Endodermal cell (in vitro differentiated cells): ENCODE results near the gene PLN. TPM values are rescaled to one million over a fixed set of nuclear protein-coding genes. Genes with fewer than 3 reads are reported as not detected.

Experiments
- DNase-seq: peaks from one replicate; pipeline ENCODE4 v3.0.0-alpha.2; 2017
- H3K27ac ChIP-seq: 2 replicates; pipeline ENCODE4 v1.5.1; 2013; ENCODE audit warnings: mild to moderate bottlenecking, low read depth, low read length, moderate library complexity
- H3K27me3 ChIP-seq: 2 replicates; pipeline ENCODE4 v1.6.1; 2013; ENCODE audit warnings: mild to moderate bottlenecking, low read length, moderate library complexity; ENCODE audit not compliant: insufficient read depth, control insufficient read depth, poor library complexity, severe bottlenecking
- H3K36me3 ChIP-seq: 2 replicates; pipeline ENCODE4 v1.7.0; 2013; ENCODE audit warnings: mild to moderate bottlenecking, low read length, moderate library complexity; ENCODE audit not compliant: control insufficient read depth, insufficient read depth
- H3K4me1 ChIP-seq: one replicate; pipeline ENCODE4 v1.7.0; 2013; ENCODE audit warnings: low read length; ENCODE audit not compliant: control insufficient read depth, insufficient read depth
- H3K4me3 ChIP-seq: 2 replicates; pipeline ENCODE4 v1.5.1; 2013; ENCODE audit warnings: mild to moderate bottlenecking, low read length, moderate library complexity
- H3K9ac ChIP-seq: 2 replicates; pipeline ENCODE4 v1.6.1; 2013; ENCODE audit warnings: mild to moderate bottlenecking, low read length, moderate library complexity; ENCODE audit not compliant: poor library complexity, severe bottlenecking; ENCODE audit errors: extremely low read depth
- H3K9me3 ChIP-seq: 2 replicates; pipeline ENCODE4 v1.6.1; 2013; ENCODE audit warnings: mild to moderate bottlenecking, low read length, moderate library complexity; ENCODE audit not compliant: control insufficient read depth
- H3K27ac Mint-ChIP-seq: 2 replicates; pipeline ENCODE4 v1.8.0; 2020; ENCODE audit warnings: mixed read lengths
- H3K27me3 Mint-ChIP-seq: 2 replicates; pipeline ENCODE4 v1.8.0; 2021; ENCODE audit warnings: mild to moderate bottlenecking, mixed read lengths; ENCODE audit not compliant: insufficient read depth
- H3K36me3 Mint-ChIP-seq: 2 replicates; pipeline ENCODE4 v1.8.0; 2020; ENCODE audit warnings: low read depth, mixed read lengths
- H3K4me1 Mint-ChIP-seq: 2 replicates; pipeline ENCODE4 v1.8.0; 2020; ENCODE audit warnings: mixed read lengths
- H3K4me3 Mint-ChIP-seq: 2 replicates; pipeline ENCODE4 v1.8.0; 2020; ENCODE audit warnings: mild to moderate bottlenecking, moderate library complexity, mixed read lengths
- H3K9me3 Mint-ChIP-seq: 2 replicates; pipeline ENCODE4 v1.8.0; 2020; ENCODE audit warnings: mild to moderate bottlenecking, mixed read lengths
- WGBS, 2 experiments: methylation state at CpG; one replicate each; pipeline versions ENCODE4 v1.1.5 to v1.1.7; 2013; ENCODE audit warnings: missing lambda C conversion rate in 2 of 2, mixed read lengths in 1 of 2; ENCODE audit not compliant: insufficient coverage in 1 of 2, insufficient read length in 1 of 2; 5-methylcytosine and 5-hydroxymethylcytosine counted together
- total RNA-seq, 2 donors: library from RNA; stranded (reverse); fragmentation: NEBNext Ultra II Directional in 1 of 2; extraction: Animal tissue kit (Norgen Biotek cat#: 25700) in 1 of 2; gene quantifications; 2 replicates in 1 of 2; 3 replicates in 1 of 2; pipeline ENCODE4 v1.2.1, GENCODE V29; 2021
- TF ChIP-seq, protein P1 (sequence below): fragments of 200-600 bp; sonication (generic); conservative IDR thresholded peaks from 2 replicates; pipeline ENCODE4 v1.5.0; 2021; ENCODE audit warnings: antibody characterized with exemption, mild to moderate bottlenecking

The PLN gene
- total RNA-seq, 2 donors from 2014 or later = not detected

DNA sequence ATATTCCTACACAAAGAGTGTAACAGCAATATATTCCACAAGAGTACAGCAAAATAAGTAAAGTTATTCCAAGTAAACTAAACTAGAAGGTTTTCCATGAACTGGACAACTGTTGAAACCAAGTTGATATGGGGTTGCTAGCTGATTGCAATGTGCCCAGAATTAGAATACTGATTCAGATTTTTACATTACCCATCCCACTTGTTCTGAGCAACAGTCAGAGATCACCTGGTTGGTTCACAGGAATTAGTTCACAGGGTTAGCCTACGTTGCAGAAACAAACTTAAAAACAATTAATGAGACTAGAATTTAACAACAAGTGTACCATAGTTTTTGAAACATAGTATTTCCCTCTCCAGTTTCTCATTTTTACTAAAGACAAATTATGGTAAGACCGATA lies 54.2 kb downstream of the PLN start:
- WGBS, 2 experiments = 27 to 69% methylated on average over 1 to 2 of the region's 2 CpGs
- peaks cover 5% of the 10 kb centered on the region for H3K36me3 Mint-ChIP-seq
- no peak overlapping the region for H3K27ac Mint-ChIP-seq
- peaks cover 24% of the 10 kb centered on the region for H3K9me3 Mint-ChIP-seq
- TF ChIP-seq, protein P1, sequence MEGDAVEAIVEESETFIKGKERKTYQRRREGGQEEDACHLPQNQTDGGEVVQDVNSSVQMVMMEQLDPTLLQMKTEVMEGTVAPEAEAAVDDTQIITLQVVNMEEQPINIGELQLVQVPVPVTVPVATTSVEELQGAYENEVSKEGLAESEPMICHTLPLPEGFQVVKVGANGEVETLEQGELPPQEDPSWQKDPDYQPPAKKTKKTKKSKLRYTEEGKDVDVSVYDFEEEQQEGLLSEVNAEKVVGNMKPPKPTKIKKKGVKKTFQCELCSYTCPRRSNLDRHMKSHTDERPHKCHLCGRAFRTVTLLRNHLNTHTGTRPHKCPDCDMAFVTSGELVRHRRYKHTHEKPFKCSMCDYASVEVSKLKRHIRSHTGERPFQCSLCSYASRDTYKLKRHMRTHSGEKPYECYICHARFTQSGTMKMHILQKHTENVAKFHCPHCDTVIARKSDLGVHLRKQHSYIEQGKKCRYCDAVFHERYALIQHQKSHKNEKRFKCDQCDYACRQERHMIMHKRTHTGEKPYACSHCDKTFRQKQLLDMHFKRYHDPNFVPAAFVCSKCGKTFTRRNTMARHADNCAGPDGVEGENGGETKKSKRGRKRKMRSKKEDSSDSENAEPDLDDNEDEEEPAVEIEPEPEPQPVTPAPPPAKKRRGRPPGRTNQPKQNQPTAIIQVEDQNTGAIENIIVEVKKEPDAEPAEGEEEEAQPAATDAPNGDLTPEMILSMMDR = no peak
- H3K27ac ChIP-seq = no peak overlapping the region
- no peaks in the 10 kb centered on the region for H3K27me3 Mint-ChIP-seq
- no peaks in the 10 kb centered on the region for H3K36me3 ChIP-seq
- no peak overlapping the region for H3K9ac ChIP-seq
- H3K4me1 Mint-ChIP-seq = no peaks in the 10 kb centered on the region
- no peaks in the 10 kb centered on the region for H3K27me3 ChIP-seq
- H3K4me3 ChIP-seq = no peak overlapping the region
- DNase-seq = no peak
- peaks cover 23% of the 10 kb centered on the region for H3K9me3 ChIP-seq
- H3K4me3 Mint-ChIP-seq = no peak overlapping the region
- no peaks in the 10 kb centered on the region for H3K4me1 ChIP-seq

DNA sequence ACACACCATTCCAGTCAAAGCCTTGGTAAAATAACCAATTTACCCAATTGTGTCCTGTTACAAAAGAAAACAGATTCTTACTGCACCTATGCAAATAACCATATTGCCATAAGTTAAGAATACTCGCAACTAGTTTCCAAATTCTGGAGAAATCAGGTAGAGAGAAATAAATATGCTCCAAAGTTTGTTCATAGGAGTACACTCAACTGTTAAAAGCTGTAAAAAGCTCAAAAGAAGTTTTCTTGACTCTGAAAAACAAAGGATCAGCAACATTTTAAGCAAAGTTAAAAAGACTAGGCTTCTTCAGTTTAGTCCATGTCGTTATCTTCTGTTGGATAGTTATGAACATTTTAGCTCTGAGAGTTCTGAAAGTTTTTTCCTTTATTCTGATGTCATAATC lies 55.3 kb downstream of the PLN start:
- peaks cover 23% of the 10 kb centered on the region for H3K9me3 ChIP-seq
- H3K27me3 ChIP-seq = no peaks in the 10 kb centered on the region
- H3K4me1 ChIP-seq = no peaks in the 10 kb centered on the region
- Mint-ChIP-seq H3K36me3 (peaks cover 5% of the 10 kb centered on the region), H3K27ac (no peak overlapping the region), H3K27me3 (no peaks in the 10 kb centered on the region), H3K4me3 (no peak overlapping the region), H3K4me1 (no peaks in the 10 kb centered on the region), H3K9me3 (peaks cover 24% of the 10 kb centered on the region)
- H3K36me3 ChIP-seq = no peaks in the 10 kb centered on the region
- no peak overlapping the region for H3K4me3 ChIP-seq
- 95 to 100% methylated on average over 2 of the region's 2 CpGs for WGBS, 2 experiments
- DNase-seq = no peak
- TF ChIP-seq, protein P1 = no peak
- H3K27ac ChIP-seq = no peak overlapping the region
- H3K9ac ChIP-seq = no peak overlapping the region

DNA sequence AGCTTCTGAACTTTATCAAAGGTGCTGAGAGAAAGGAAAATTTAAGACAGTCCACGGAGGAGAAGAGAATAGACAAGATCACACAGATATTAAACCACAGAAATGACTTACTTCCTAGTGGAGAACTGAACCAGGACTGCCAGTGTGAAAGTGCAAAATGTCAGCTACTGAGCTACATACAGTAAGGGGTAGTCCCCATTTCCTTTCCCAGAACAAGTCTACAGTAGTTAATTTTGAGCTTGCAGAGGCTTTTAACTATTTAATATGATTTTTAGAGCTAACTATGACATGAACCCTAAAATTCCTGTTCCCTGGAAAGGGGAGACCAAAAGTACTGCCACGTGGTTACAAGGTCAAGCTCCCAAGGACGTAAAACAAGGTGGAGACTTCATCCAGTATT lies 58.2 kb downstream of the PLN start:
- no peaks in the 10 kb centered on the region for H3K36me3 ChIP-seq
- DNase-seq = no peak
- H3K4me1 Mint-ChIP-seq = no peaks in the 10 kb centered on the region
- no peak overlapping the region for H3K4me3 Mint-ChIP-seq
- H3K9me3 Mint-ChIP-seq = peaks cover 24% of the 10 kb centered on the region
- H3K9ac ChIP-seq = no peak overlapping the region
- no peak overlapping the region for H3K4me3 ChIP-seq
- H3K4me1 ChIP-seq = no peaks in the 10 kb centered on the region
- 89 to 94% methylated on average over 2 to 3 of the region's 3 CpGs for WGBS, 2 experiments
- no peak overlapping the region for H3K27ac Mint-ChIP-seq
- H3K36me3 Mint-ChIP-seq = peaks cover 5% of the 10 kb centered on the region
- H3K9me3 ChIP-seq = peaks cover 23% of the 10 kb centered on the region
- no peaks in the 10 kb centered on the region for H3K27me3 ChIP-seq
- H3K27ac ChIP-seq = no peak overlapping the region
- H3K27me3 Mint-ChIP-seq = no peaks in the 10 kb centered on the region
- TF ChIP-seq, protein P1 = no peak
